ENCODE results near the gene COL9A1. TPM values are rescaled to one million over a fixed set of nuclear protein-coding genes. Genes with fewer than 3 reads are reported as not detected.

COL9A1 gene
- total and polyA plus RNA-seq, 4 donors: 8.1 to 37.1 (median 34.4) TPM

GRCh38 chr6:70188202-70188601 lies 114.7 kb downstream of the COL9A1 start:
- H3K27me3 ChIP-seq (ENCODE audit: control insufficient read depth, insufficient read depth, low read length): no peaks in the 10 kb centered on the region
- no peaks in the 10 kb centered on the region for H3K9me3 ChIP-seq (ENCODE audit: control insufficient read depth, insufficient read depth, low read length)
- 76% methylated on average over 5 of the region's 6 CpGs for WGBS (ENCODE audit: insufficient coverage)
- no peak for DNase-seq (ENCODE audit: low read depth in 4 of 6, low spot score in 6 of 6)
- H3K4me3 ChIP-seq (ENCODE audit: low read depth, low read length): no peak overlapping the region
- no peaks in the 10 kb centered on the region for H3K36me3 ChIP-seq (ENCODE audit: control insufficient read depth, insufficient read depth, low read length)
- no peaks in the 10 kb centered on the region for H3K4me1 ChIP-seq (ENCODE audit: control insufficient read depth, insufficient read depth, low read length)
- H3K27ac ChIP-seq (ENCODE audit: low read depth, low read length): no peak overlapping the region

- Histone ChIP-seq H3K27ac (ENCODE audit: low read depth, low read length) (no peak overlapping the region), H3K9me3 (ENCODE audit: control insufficient read depth, insufficient read depth, low read length) (no peaks in the 10 kb centered on the region), H3K36me3 (ENCODE audit: control insufficient read depth, insufficient read depth, low read length) (no peaks in the 10 kb centered on the region), H3K27me3 (ENCODE audit: control insufficient read depth, insufficient read depth, low read length) (no peaks in the 10 kb centered on the region), H3K4me3 (ENCODE audit: low read depth, low read length) (no peak overlapping the region), H3K4me1 (ENCODE audit: control insufficient read depth, insufficient read depth, low read length) (no peaks in the 10 kb centered on the region)
- no CpG with 5 or more reads among the region's 1 CpG for WGBS (ENCODE audit: insufficient coverage)
- no peak for DNase-seq (ENCODE audit: low read depth in 4 of 6, low spot score in 6 of 6)
Measured at GRCh38 chr6:70186461-70186860, 116.4 kb downstream of the COL9A1 start.

DNA sequence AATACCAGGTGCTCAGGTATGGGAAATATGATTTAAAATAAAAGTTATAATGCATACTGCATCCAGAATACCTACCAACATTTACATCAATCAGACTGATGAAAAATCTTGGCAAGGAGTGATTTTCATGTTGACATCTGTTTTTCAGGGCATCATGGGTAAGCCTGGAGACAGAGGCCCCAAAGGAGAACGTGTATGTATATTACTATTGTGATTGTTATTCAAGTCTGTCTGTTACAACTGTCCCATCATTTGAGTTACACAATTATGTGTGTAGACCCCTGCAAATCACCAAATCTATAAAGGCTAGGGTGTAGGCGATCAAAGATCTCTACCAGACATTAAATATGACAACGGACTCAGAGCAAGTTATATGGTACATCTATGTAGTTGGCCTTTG lies 118.2 kb downstream of the COL9A1 start:
- no peaks in the 10 kb centered on the region for H3K27me3 ChIP-seq (ENCODE audit: control insufficient read depth, insufficient read depth, low read length)
- DNase-seq (ENCODE audit: low read depth in 4 of 6, low spot score in 6 of 6): no peak
- no peaks in the 10 kb centered on the region for H3K4me1 ChIP-seq (ENCODE audit: control insufficient read depth, insufficient read depth, low read length)
- H3K9me3 ChIP-seq (ENCODE audit: control insufficient read depth, insufficient read depth, low read length): no peaks in the 10 kb centered on the region
- H3K27ac ChIP-seq (ENCODE audit: low read depth, low read length): no peak overlapping the region
- WGBS (ENCODE audit: insufficient coverage): no CpG with 5 or more reads among the region's 3 CpGs
- H3K4me3 ChIP-seq (ENCODE audit: low read depth, low read length): no peak overlapping the region
- H3K36me3 ChIP-seq (ENCODE audit: control insufficient read depth, insufficient read depth, low read length): no peaks in the 10 kb centered on the region

DNA sequence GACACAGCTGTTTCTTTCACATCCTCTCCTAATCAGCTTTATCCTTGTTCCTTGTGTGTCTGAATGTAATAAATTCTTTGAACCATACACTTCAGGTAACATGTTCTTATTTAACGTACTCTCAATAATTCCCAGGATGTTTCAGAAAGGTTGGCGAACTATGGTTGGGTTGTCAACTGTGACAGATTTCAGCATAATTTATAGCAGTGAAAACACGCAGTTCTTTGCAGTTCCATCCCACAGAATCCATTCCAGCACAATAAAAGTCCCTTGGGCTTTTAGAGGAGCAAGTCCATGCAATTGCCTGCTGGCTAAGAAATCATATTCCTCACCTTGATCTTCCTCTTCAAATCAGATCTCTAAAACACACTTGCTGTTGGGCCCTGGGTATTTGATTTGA lies 119.3 kb downstream of the COL9A1 start:
- 50% methylated on average over 1 of the region's 3 CpGs for WGBS (ENCODE audit: insufficient coverage)
- H3K36me3 ChIP-seq (ENCODE audit: control insufficient read depth, insufficient read depth, low read length): no peaks in the 10 kb centered on the region
- H3K4me3 ChIP-seq (ENCODE audit: low read depth, low read length): no peak overlapping the region
- DNase-seq (ENCODE audit: low read depth in 4 of 6, low spot score in 6 of 6): peak in 1 of 6 donors; percentile 39
- H3K27ac ChIP-seq (ENCODE audit: low read depth, low read length): no peak overlapping the region
- H3K27me3 ChIP-seq (ENCODE audit: control insufficient read depth, insufficient read depth, low read length): no peaks in the 10 kb centered on the region
- no peaks in the 10 kb centered on the region for H3K9me3 ChIP-seq (ENCODE audit: control insufficient read depth, insufficient read depth, low read length)
- no peaks in the 10 kb centered on the region for H3K4me1 ChIP-seq (ENCODE audit: control insufficient read depth, insufficient read depth, low read length)

- no peak overlapping the region for H3K4me3 ChIP-seq (ENCODE audit: low read depth, low read length)
- H3K36me3 ChIP-seq (ENCODE audit: control insufficient read depth, insufficient read depth, low read length): no peaks in the 10 kb centered on the region
- no peaks in the 10 kb centered on the region for H3K9me3 ChIP-seq (ENCODE audit: control insufficient read depth, insufficient read depth, low read length)
- DNase-seq (ENCODE audit: low read depth in 4 of 6, low spot score in 6 of 6): no peak
- no peak overlapping the region for H3K27ac ChIP-seq (ENCODE audit: low read depth, low read length)
- no peaks in the 10 kb centered on the region for H3K4me1 ChIP-seq (ENCODE audit: control insufficient read depth, insufficient read depth, low read length)
- no peaks in the 10 kb centered on the region for H3K27me3 ChIP-seq (ENCODE audit: control insufficient read depth, insufficient read depth, low read length)
- no CpG with 5 or more reads among the region's 1 CpG for WGBS (ENCODE audit: insufficient coverage)
Measured at GRCh38 chr6:70180901-70181599, 121.8 kb downstream of the COL9A1 start.

DNA sequence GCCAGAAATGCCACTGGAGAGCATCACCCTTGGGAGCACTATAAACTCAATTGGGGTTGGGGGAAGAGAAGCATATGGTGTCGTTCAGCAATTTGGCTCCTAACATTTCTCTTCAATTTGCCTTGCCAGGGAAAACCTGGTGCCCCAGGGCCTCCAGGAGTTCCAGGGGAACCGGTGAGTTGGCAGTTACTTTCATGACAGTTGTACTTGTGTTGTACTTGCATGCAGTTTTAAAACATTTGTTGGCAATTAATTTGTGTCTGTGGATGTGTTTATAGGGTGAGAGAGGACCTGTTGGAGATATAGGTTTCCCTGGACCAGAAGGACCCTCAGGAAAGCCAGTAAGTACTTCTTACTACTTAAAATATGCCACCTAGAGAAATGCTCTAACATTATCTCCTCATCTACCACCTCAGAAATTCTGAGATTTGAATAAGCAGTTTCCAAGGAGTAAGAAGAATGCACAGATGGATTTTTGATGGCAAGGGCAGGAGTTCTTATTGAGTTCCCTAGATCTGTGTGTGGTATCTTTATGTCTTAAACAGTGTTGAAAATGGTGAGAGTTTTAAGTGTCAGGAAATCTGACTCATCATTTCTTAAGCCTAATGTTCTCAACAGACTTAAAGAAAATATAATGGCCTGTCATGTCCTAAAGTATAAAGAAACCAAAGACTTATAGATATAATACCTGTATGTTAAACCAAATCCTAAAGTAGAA lies 122.5 kb downstream of the COL9A1 start:
- Histone ChIP-seq H3K9me3 (ENCODE audit: control insufficient read depth, insufficient read depth, low read length) (no peaks in the 10 kb centered on the region), H3K27ac (ENCODE audit: low read depth, low read length) (no peak overlapping the region), H3K27me3 (ENCODE audit: control insufficient read depth, insufficient read depth, low read length) (no peaks in the 10 kb centered on the region), H3K4me3 (ENCODE audit: low read depth, low read length) (no peak overlapping the region), H3K36me3 (ENCODE audit: control insufficient read depth, insufficient read depth, low read length) (no peaks in the 10 kb centered on the region), H3K4me1 (ENCODE audit: control insufficient read depth, insufficient read depth, low read length) (no peaks in the 10 kb centered on the region)
- DNase-seq (ENCODE audit: low read depth in 4 of 6, low spot score in 6 of 6): no peak
- WGBS (ENCODE audit: insufficient coverage): 100% methylated on average over 1 of the region's 2 CpGs

DNA sequence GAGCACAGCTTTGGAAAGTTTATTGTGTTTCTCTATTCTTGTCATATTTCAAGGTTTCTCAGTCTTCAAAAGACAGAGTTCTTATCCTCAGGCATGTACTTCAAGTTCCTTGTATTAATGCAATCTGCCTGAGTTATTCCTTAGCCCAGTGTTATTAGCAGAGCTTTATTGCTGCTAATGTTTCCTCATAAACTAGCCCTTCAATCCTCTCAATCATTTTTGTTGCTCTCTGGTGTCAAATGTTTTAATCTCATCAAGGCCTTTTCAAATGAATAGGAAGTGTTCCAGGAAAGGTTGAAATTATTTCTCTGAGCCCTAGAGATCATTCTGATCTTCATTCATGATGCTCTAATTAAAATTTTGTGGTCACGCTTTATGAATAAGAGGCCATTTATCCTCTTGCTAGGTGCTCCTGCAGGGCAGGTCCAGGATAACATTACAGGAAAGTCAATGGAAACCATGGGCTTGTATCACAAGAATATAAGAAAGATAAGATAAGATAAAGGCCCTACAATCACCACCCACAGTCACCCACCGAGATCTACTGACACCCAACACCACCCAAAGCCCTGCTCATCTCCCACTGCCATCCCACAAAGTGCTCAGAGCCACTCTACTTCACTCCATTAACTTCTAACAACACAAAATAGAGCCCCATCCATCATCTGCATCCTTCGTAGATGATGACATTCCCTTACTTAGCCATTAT lies 125.9 kb downstream of the COL9A1 start:
- Histone ChIP-seq H3K27me3 (ENCODE audit: control insufficient read depth, insufficient read depth, low read length) (no peaks in the 10 kb centered on the region), H3K36me3 (ENCODE audit: control insufficient read depth, insufficient read depth, low read length) (no peaks in the 10 kb centered on the region), H3K4me3 (ENCODE audit: low read depth, low read length) (no peak overlapping the region), H3K4me1 (ENCODE audit: control insufficient read depth, insufficient read depth, low read length) (no peaks in the 10 kb centered on the region), H3K27ac (ENCODE audit: low read depth, low read length) (no peak overlapping the region), H3K9me3 (ENCODE audit: control insufficient read depth, insufficient read depth, low read length) (no peaks in the 10 kb centered on the region)
- peak in 3 of 6 donors; percentile 3 to 84 (median 33) for DNase-seq (ENCODE audit: low read depth in 4 of 6, low spot score in 6 of 6)
- 80% methylated on average over 1 of the region's 3 CpGs for WGBS (ENCODE audit: insufficient coverage)

GRCh38 chr6:70175770-70176169 lies 127.1 kb downstream of the COL9A1 start:
- H3K9me3 ChIP-seq (ENCODE audit: control insufficient read depth, insufficient read depth, low read length): no peaks in the 10 kb centered on the region
- H3K36me3 ChIP-seq (ENCODE audit: control insufficient read depth, insufficient read depth, low read length): no peaks in the 10 kb centered on the region
- no peak for DNase-seq (ENCODE audit: low read depth in 4 of 6, low spot score in 6 of 6)
- H3K27ac ChIP-seq (ENCODE audit: low read depth, low read length): no peak overlapping the region
- no peaks in the 10 kb centered on the region for H3K4me1 ChIP-seq (ENCODE audit: control insufficient read depth, insufficient read depth, low read length)
- WGBS (ENCODE audit: insufficient coverage): no CpG with 5 or more reads among the region's 2 CpGs
- H3K4me3 ChIP-seq (ENCODE audit: low read depth, low read length): no peak overlapping the region
- no peaks in the 10 kb centered on the region for H3K27me3 ChIP-seq (ENCODE audit: control insufficient read depth, insufficient read depth, low read length)

DNA sequence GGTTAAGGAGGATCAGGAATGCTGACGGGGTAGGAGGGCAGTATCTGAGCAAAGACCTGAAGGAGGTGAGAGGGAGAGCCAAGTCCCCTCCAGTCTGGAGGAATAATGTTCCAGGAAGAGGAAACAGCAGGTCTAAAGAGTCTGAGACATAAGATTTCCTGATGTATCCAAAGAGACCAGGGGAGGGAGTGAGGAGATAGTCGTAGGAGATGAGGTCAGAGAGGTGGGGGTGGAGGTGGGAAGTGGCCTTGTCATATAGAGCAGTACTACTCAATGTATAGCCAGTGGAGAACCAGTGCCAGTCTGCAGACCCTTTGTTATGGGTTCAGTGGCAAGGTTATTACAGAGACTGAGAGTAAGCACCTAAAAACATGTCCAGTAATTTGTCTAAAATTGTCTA lies 130.6 kb downstream of the COL9A1 start:
- no peak for DNase-seq (ENCODE audit: low read depth in 4 of 6, low spot score in 6 of 6)
- no peaks in the 10 kb centered on the region for H3K4me1 ChIP-seq (ENCODE audit: control insufficient read depth, insufficient read depth, low read length)
- H3K27ac ChIP-seq (ENCODE audit: low read depth, low read length): no peak overlapping the region
- no peak overlapping the region for H3K4me3 ChIP-seq (ENCODE audit: low read depth, low read length)
- H3K9me3 ChIP-seq (ENCODE audit: control insufficient read depth, insufficient read depth, low read length): no peaks in the 10 kb centered on the region
- H3K27me3 ChIP-seq (ENCODE audit: control insufficient read depth, insufficient read depth, low read length): no peaks in the 10 kb centered on the region
- no peaks in the 10 kb centered on the region for H3K36me3 ChIP-seq (ENCODE audit: control insufficient read depth, insufficient read depth, low read length)
- 60% methylated on average over 2 of the region's 2 CpGs for WGBS (ENCODE audit: insufficient coverage)

Measured in spinal cord (tissue), 10 donors.